Thyroid gland (tissue), 4 donors: Measurements from ENCODE around the gene CACNA2D3. TPM values are rescaled to one million over a fixed set of nuclear protein-coding genes. Genes with fewer than 3 reads are reported as not detected.

Experiments used
- DNase-seq, 2 donors: peaks; one replicate each; pipeline ENCODE4 v3.0.0-alpha.2; 2019
- H3K27ac ChIP-seq, 3 donors: fragments of 200-600 bp; sonication (generic); 1 replicate in 2 of 3; 2 replicates in 1 of 3; pipeline ENCODE4 v1.5.1; 2016 to 2019; ENCODE audit warnings: mild to moderate bottlenecking in 1 of 3, moderate library complexity in 1 of 3
- H3K27me3 ChIP-seq: fragments of 200-600 bp; sonication (generic); one replicate; pipeline ENCODE4 v1.5.1; 2019
- H3K36me3 ChIP-seq, 2 donors: fragments of 200-600 bp; sonication (generic); one replicate each; pipeline ENCODE4 v1.5.1; 2016 to 2019
- H3K4me1 ChIP-seq, 2 donors: fragments of 200-600 bp; sonication (generic); one replicate each; pipeline ENCODE4 v1.5.1; 2017 to 2019
- H3K4me3 ChIP-seq, 3 donors: fragments of 200-600 bp; sonication (generic); replicated peaks in 1 of 3; 1 replicate in 2 of 3; 2 replicates in 1 of 3; pipeline ENCODE4 v1.5.1; 2016; ENCODE audit warnings: mild to moderate bottlenecking in 1 of 3
- H3K9me3 ChIP-seq: fragments of 200-600 bp; sonication (generic); one replicate; pipeline ENCODE4 v1.5.1; 2017
- CTCF ChIP-seq, 6 experiments: fragments of 200-600 bp in 3 of 6; fragments of 450-650 bp in 3 of 6; sonication (generic) in 3 of 6; IDR thresholded peaks; one replicate each; pipeline ENCODE4 v1.5.1; 2016 to 2019; ENCODE audit warnings: antibody characterized with exemption in 6 of 6, mild to moderate bottlenecking in 2 of 6, inconsistent platforms in 1 of 6, moderate library complexity in 1 of 6
- POLR2A ChIP-seq, 2 donors: fragments of 450-650 bp; IDR thresholded peaks; one replicate each; pipeline ENCODE4 v1.6.1; 2017; ENCODE audit warnings: antibody characterized with exemption in 2 of 2, mild to moderate bottlenecking in 2 of 2, moderate library complexity in 1 of 2
- WGBS, 2 donors: methylation state at CpG; one replicate each; pipeline ENCODE4 v1.1.5; 2017; 5-methylcytosine and 5-hydroxymethylcytosine counted together
- intact Hi-C: fragments of 100-400 bp; cut with DNase I; formaldehyde crosslinking; loops from one replicate; pipeline ENCODE4 v1.15.1; 2023
- total RNA-seq, 4 donors: library from RNA; depleted of rRNA; stranded (reverse); fragments of >200 nt; gene quantifications; one replicate each; pipeline ENCODE4 v1.2.3, GENCODE V29; 2016

CACNA2D3 gene
- total RNA-seq, 4 donors from 2014 or later = 2.9 to 4.8 (median 4.5) TPM

GRCh38 chr3:54604495-54604894, 482.1 kb downstream of the CACNA2D3 start:
- TF ChIP-seq CTCF (IDR thresholded peaks at IDR 0.05) (no peak), POLR2A (IDR thresholded peaks at IDR 0.05) (no peak)
- no peak overlapping the region for H3K27ac ChIP-seq
- H3K27me3 ChIP-seq = no peaks in the 10 kb centered on the region
- DNase-seq = no peak
- no peak overlapping the region for H3K4me3 ChIP-seq
- H3K36me3 ChIP-seq = no peaks in the 10 kb centered on the region
- H3K4me1 ChIP-seq = peaks cover 6 to 15% of the 10 kb centered on the region in 2 donors
- intact Hi-C loops = no loop called here
- WGBS, 2 donors = 88 to 91% methylated on average over 4 of the region's 4 CpGs
- no peaks in the 10 kb centered on the region for H3K9me3 ChIP-seq

DNA sequence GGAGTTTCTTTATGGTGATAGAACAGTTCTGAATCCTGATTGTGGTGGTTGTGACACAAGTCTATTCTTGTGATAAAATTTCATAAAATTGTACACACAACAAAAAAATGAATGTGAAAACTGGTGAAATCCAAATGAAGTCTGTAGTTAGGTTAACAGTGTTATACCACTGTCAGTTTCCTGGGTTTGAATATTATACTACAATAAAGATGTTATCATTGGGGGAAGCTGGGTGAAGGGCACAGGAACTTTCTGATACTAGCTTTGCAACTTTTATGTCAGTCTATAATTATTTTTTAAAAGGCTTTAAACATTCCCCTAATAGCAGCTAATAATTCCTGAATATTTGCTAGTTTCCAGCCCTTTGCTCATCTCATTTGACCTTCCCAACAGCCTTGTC, 485.7 kb downstream of the CACNA2D3 start:
- DNase-seq = no peak
- no peaks in the 10 kb centered on the region for H3K4me1 ChIP-seq
- H3K27ac ChIP-seq = no peak overlapping the region
- H3K9me3 ChIP-seq = no peaks in the 10 kb centered on the region
- no peak overlapping the region for H3K4me3 ChIP-seq
- TF ChIP-seq CTCF (IDR thresholded peaks at IDR 0.05) (no peak), POLR2A (IDR thresholded peaks at IDR 0.05) (no peak)
- no peaks in the 10 kb centered on the region for H3K27me3 ChIP-seq
- H3K36me3 ChIP-seq = no peaks in the 10 kb centered on the region
- intact Hi-C loops = no loop called here

GRCh38 chr3:54619053-54619452, 496.7 kb downstream of the CACNA2D3 start:
- TF ChIP-seq POLR2A (IDR thresholded peaks at IDR 0.05) = no peak
- TF ChIP-seq CTCF (IDR thresholded peaks at IDR 0.05) = no peak
- H3K4me3 ChIP-seq = no peak overlapping the region
- no peak overlapping the region for H3K27ac ChIP-seq
- no peak for DNase-seq
- no peaks in the 10 kb centered on the region for H3K27me3 ChIP-seq
- intact Hi-C loops = no loop called here
- H3K36me3 ChIP-seq = no peaks in the 10 kb centered on the region
- 93 to 95% methylated on average over 4 of the region's 4 CpGs for WGBS, 2 donors
- no peaks in the 10 kb centered on the region for H3K4me1 ChIP-seq
- no peaks in the 10 kb centered on the region for H3K9me3 ChIP-seq

- 73 to 82% methylated on average over 3 of the region's 3 CpGs for WGBS, 2 donors
- intact Hi-C loops = no loop called here
- no peak for TF ChIP-seq POLR2A (IDR thresholded peaks at IDR 0.05)
- no peak for TF ChIP-seq CTCF (IDR thresholded peaks at IDR 0.05)
- no peaks in the 10 kb centered on the region for H3K9me3 ChIP-seq
- H3K36me3 ChIP-seq = no peaks in the 10 kb centered on the region
- no peak overlapping the region for H3K27ac ChIP-seq
- H3K4me3 ChIP-seq = no peak overlapping the region
- peaks cover 0 to under 1% of the 10 kb centered on the region in 2 donors for H3K4me1 ChIP-seq
- DNase-seq = no peak
- no peaks in the 10 kb centered on the region for H3K27me3 ChIP-seq
These were observed 497.2 kb downstream of the CACNA2D3 start for GRCh38 chr3:54619531-54619930.

- no peak overlapping the region for H3K4me3 ChIP-seq
- 87 to 90% methylated on average over 8 of the region's 8 CpGs for WGBS, 2 donors
- H3K27me3 ChIP-seq = no peaks in the 10 kb centered on the region
- TF ChIP-seq CTCF (IDR thresholded peaks at IDR 0.05) = no peak
- no peak for TF ChIP-seq POLR2A (IDR thresholded peaks at IDR 0.05)
- intact Hi-C loops = no loop called here
- no peaks in the 10 kb centered on the region for H3K9me3 ChIP-seq
- DNase-seq = no peak
- H3K4me1 ChIP-seq = peaks cover 3 to 7% of the 10 kb centered on the region in 2 donors
- no peaks in the 10 kb centered on the region for H3K36me3 ChIP-seq
- no peak overlapping the region for H3K27ac ChIP-seq
These were observed 498.8 kb downstream of the CACNA2D3 start for GRCh38 chr3:54621184-54621583.
